ENCODE results near the gene ZDHHC20. TPM values are rescaled to one million over a fixed set of nuclear protein-coding genes. Genes with fewer than 3 reads are reported as not detected.

Gene ZDHHC20
- total RNA-seq, 1 experiment from 2014 or later = 90.6 TPM

DNA sequence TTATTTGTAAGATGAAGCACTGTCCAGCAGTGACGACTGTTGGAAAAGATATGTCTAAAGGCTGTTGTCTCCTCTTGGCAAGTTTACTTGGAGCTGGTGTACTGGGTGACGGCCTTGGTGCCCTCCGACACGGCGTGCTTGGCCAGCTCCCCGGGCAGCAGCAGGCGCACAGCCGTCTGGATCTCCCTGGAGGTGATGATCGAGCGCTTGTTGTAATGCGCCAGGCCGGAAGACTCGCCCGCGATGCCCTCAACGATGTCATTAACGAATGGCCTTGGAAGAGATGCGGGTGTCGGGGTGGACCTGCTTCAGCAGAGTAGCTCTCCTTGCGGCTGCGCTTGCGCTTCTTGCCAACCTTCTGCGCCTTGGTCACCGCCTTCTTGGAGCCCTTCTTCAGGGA is 24.6 kb upstream of the ZDHHC20 start:
- no peak overlapping the region for H3K27ac Mint-ChIP-seq (ENCODE audit: unreplicated experiment)
- H3K4me3 Mint-ChIP-seq (ENCODE audit: low read depth, unreplicated experiment) = no peak overlapping the region
- no peak for DNase-seq
- H3K4me1 Mint-ChIP-seq (ENCODE audit: low read depth, unreplicated experiment) = peaks cover 6% of the 10 kb centered on the region
- H3K27me3 Mint-ChIP-seq (ENCODE audit: unreplicated experiment) = no peaks in the 10 kb centered on the region
- no peaks in the 10 kb centered on the region for H3K36me3 Mint-ChIP-seq (ENCODE audit: insufficient read depth, unreplicated experiment)
- CTCF ChIA-PET = no interaction called here
- TF ChIP-seq CTCF (IDR thresholded peaks at IDR 0.05; ENCODE audit: unreplicated experiment) = no peak
- peaks cover 3% of the 10 kb centered on the region for H3K9me3 Mint-ChIP-seq (ENCODE audit: low read depth, unreplicated experiment)
- intact Hi-C loops (cut with micrococcal nuclease; ENCODE audit: unreplicated experiment) = no loop called here
- BruUV-seq (replicated peaks) = no TSS peak

- no peaks in the 10 kb centered on the region for H3K27me3 Mint-ChIP-seq (ENCODE audit: unreplicated experiment)
These were observed 22.3 kb upstream of the ZDHHC20 start for GRCh38 chr13:21481359-21481758.

GRCh38 chr13:21478881-21479808 is 20.0 kb upstream of the ZDHHC20 start:
- Mint-ChIP-seq H3K36me3 (ENCODE audit: insufficient read depth, unreplicated experiment) (peaks cover 7% of the 10 kb centered on the region), H3K27me3 (ENCODE audit: unreplicated experiment) (no peaks in the 10 kb centered on the region), H3K4me3 (ENCODE audit: low read depth, unreplicated experiment) (peak overlapping the region; percentile 43), H3K27ac (ENCODE audit: unreplicated experiment) (no peak overlapping the region), H3K4me1 (ENCODE audit: low read depth, unreplicated experiment) (peaks cover 11% of the 10 kb centered on the region), H3K9me3 (ENCODE audit: low read depth, unreplicated experiment) (no peaks in the 10 kb centered on the region)
- TF ChIP-seq CTCF (IDR thresholded peaks at IDR 0.05; ENCODE audit: unreplicated experiment) = no peak
- DNase-seq = peak; percentile 51
- intact Hi-C loops (cut with micrococcal nuclease; ENCODE audit: unreplicated experiment) = loop anchor here (1.0 to 5.0 kb wide), 4 partner anchors 77 to 367 kb away; partner anchors contain the start of genes MRPL57 and SKA3
- CTCF ChIA-PET = interaction anchor here (0.6 to 0.8 kb wide), 2 partner anchors 781 to 1322 kb away, joined by 3 read pairs; no protein-coding TSS in a partner anchor
- BruUV-seq (replicated peaks) = no TSS peak

More at GRCh38 chr13:21481359-21481758, 22.3 kb upstream of the ZDHHC20 start:
- no TSS peak for BruUV-seq (replicated peaks)
- TF ChIP-seq CTCF (IDR thresholded peaks at IDR 0.05; ENCODE audit: unreplicated experiment) = no peak
- CTCF ChIA-PET = no interaction called here
- intact Hi-C loops (cut with micrococcal nuclease; ENCODE audit: unreplicated experiment) = no loop called here
- Mint-ChIP-seq H3K4me3 (ENCODE audit: low read depth, unreplicated experiment) (no peak overlapping the region), H3K36me3 (ENCODE audit: insufficient read depth, unreplicated experiment) (peaks cover 7% of the 10 kb centered on the region), H3K27ac (ENCODE audit: unreplicated experiment) (no peak overlapping the region), H3K4me1 (ENCODE audit: low read depth, unreplicated experiment) (peaks cover 11% of the 10 kb centered on the region), H3K9me3 (ENCODE audit: low read depth, unreplicated experiment) (no peaks in the 10 kb centered on the region)
- no peak for DNase-seq

DNA sequence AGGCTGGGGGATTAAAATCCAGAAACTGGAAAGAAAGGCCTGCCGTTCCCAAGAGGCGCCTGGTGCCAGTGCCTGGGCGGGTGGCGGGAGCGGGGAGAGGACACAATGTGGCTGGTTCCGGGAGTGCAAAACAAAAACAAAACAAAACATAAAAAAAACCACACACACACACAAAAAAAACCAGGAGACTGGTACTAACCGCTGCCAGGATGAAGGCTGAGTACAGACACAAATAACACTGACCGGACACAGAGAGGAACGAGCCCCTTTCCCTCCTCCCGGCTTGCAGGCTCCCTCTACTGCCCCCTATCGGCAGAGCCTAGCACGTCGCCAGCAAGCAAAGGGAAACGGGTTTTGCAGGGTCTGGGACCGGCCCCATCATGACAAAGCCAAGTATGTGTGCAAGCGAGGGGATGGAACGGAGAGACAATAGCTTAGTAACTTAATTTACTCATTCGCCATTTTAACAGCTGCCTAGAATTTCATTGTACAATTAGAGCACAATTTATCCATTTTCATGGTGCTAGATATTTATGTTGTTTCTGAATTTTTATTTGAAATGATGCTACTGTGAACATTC is 17.9 kb upstream of the ZDHHC20 start:
- Mint-ChIP-seq H3K27me3 (ENCODE audit: unreplicated experiment) (no peaks in the 10 kb centered on the region), H3K36me3 (ENCODE audit: insufficient read depth, unreplicated experiment) (peaks cover 7% of the 10 kb centered on the region), H3K9me3 (ENCODE audit: low read depth, unreplicated experiment) (no peaks in the 10 kb centered on the region), H3K4me3 (ENCODE audit: low read depth, unreplicated experiment) (peak overlapping the region; percentile 77), H3K27ac (ENCODE audit: unreplicated experiment) (peak overlapping the region; percentile 86), H3K4me1 (ENCODE audit: low read depth, unreplicated experiment) (peaks cover 11% of the 10 kb centered on the region)
- intact Hi-C loops (cut with micrococcal nuclease; ENCODE audit: unreplicated experiment) = loop anchor here (5.0 kb wide), 3 partner anchors 75 to 365 kb away; partner anchors contain the start of genes MRPL57 and SKA3
- peak; percentile 88 for DNase-seq
- CTCF ChIA-PET = interaction anchor here (0.6 to 2.1 kb wide), 4 partner anchors 78 to 515 kb away, joined by 3 to 11 read pairs (median 4); no protein-coding TSS in a partner anchor
- TF ChIP-seq CTCF (IDR thresholded peaks at IDR 0.05; ENCODE audit: unreplicated experiment) = peak; percentile 85
- no TSS peak for BruUV-seq (replicated peaks)
